Measurements from ENCODE around the gene EBF4.

The EBF4 gene

GRCh38 chr20:2700913-2701620, 8.5 kb downstream of the EBF4 start:
- no peak for DNase-seq

GRCh38 chr20:2701671-2702081, 9.1 kb downstream of the EBF4 start:
- no peak for DNase-seq

- DNase-seq, result no peak
These were observed 11.3 kb downstream of the EBF4 start for GRCh38 chr20:2703716-2704475.

GRCh38 chr20:2705931-2706645, 13.5 kb downstream of the EBF4 start:
- DNase-seq, result no peak

- DNase-seq, result no peak
These were observed 14.2 kb downstream of the EBF4 start for GRCh38 chr20:2706688-2707352.

GRCh38 chr20:2707353-2708072, 14.9 kb downstream of the EBF4 start:
- no peak for DNase-seq

- no peak for DNase-seq
These were observed 15.5 kb downstream of the EBF4 start for GRCh38 chr20:2708073-2708415.

GRCh38 chr20:2708665-2709064, 16.1 kb downstream of the EBF4 start:
- DNase-seq, result no peak

GRCh38 chr20:2709205-2709981, 16.8 kb downstream of the EBF4 start:
- no peak for DNase-seq

GRCh38 chr20:2713285-2713684, 20.7 kb downstream of the EBF4 start:
- DNase-seq, result no peak

- no peak for DNase-seq
These were observed 36.7 kb downstream of the EBF4 start for GRCh38 chr20:2729251-2729713.

GRCh38 chr20:2729791-2730190, 37.2 kb downstream of the EBF4 start:
- no peak for DNase-seq

GRCh38 chr20:2734899-2735298, 42.3 kb downstream of the EBF4 start:
- DNase-seq, result no peak

- DNase-seq, result no peak
These were observed 43.9 kb downstream of the EBF4 start for GRCh38 chr20:2736441-2736840.

- no peak for DNase-seq
These were observed 45.9 kb downstream of the EBF4 start for GRCh38 chr20:2738331-2739041.

- no peak for DNase-seq
These were observed 46.4 kb downstream of the EBF4 start for GRCh38 chr20:2739042-2739398.

GRCh38 chr20:2740702-2741101, 48.1 kb downstream of the EBF4 start:
- no peak for DNase-seq

GRCh38 chr20:2741463-2741862, 48.9 kb downstream of the EBF4 start:
- no peak for DNase-seq

- no peak for DNase-seq
These were observed 49.3 kb downstream of the EBF4 start for GRCh38 chr20:2741881-2742280.

GRCh38 chr20:2742431-2742830, 49.9 kb downstream of the EBF4 start:
- DNase-seq, result no peak

GRCh38 chr20:2742934-2743559, 50.5 kb downstream of the EBF4 start:
- DNase-seq, result no peak
